ENCODE measurements around the gene ASIC2. TPM values are rescaled to one million over a fixed set of nuclear protein-coding genes. Genes with fewer than 3 reads are reported as not detected.

The ASIC2 gene
- total RNA-seq, 1 experiment from 2014 or later, result 0.11 TPM

- DNase-seq (no peak), ATAC-seq (no peak)
- CTCF ChIA-PET, result no interaction called here
- intact Hi-C loops (cut with micrococcal nuclease), result no loop called here
- no peak overlapping the region for H3K27ac ChIP-seq (ENCODE audit: low read length)
- peaks cover 13% of the 10 kb centered on the region; the same call in 1 of the 2 replicates for H3K27me3 ChIP-seq (ENCODE audit: low read length)
- BruUV-seq (replicated peaks), result no TSS peak
- H4K20me1 ChIP-seq (ENCODE audit: low read length), result no peaks in the 10 kb centered on the region
- H3K9me3 ChIP-seq (ENCODE audit: low read length), result no peaks in the 10 kb centered on the region
- no peaks in the 10 kb centered on the region for H3K9me2 ChIP-seq (replicated peaks; ENCODE audit: low read length)
- H3F3A ChIP-seq (ENCODE audit: low read length, unreplicated experiment), result no peaks in the 10 kb centered on the region
- no peak overlapping the region for H3K4me2 ChIP-seq (ENCODE audit: low read length)
- H3K9ac ChIP-seq (ENCODE audit: low read length), result no peak overlapping the region
- no peak overlapping the region for H3K4me3 ChIP-seq (ENCODE audit: low read length)
- no peaks in the 10 kb centered on the region for H3K4me1 ChIP-seq (ENCODE audit: insufficient read depth, low read length)
- no peak for TF ChIP-seq CTCF (conservative IDR thresholded peaks at IDR 0.05; ENCODE audit: low read depth, low read length)
- no peak for TF ChIP-seq EZH2 (IDR thresholded peaks at IDR 0.05; ENCODE audit: low read length, unreplicated experiment)
- TF ChIP-seq EZH2phosphoT487 (IDR thresholded peaks at IDR 0.05; ENCODE audit: borderline replicate concordance, low read length), result no peak
- H2AFZ ChIP-seq (ENCODE audit: low read length), result no peak overlapping the region
- POLR2A ChIA-PET (ENCODE audit: unreplicated experiment), result no interaction called here
- no peaks in the 10 kb centered on the region for H3K36me3 ChIP-seq (ENCODE audit: low read depth, low read length)
- H3K79me2 ChIP-seq (ENCODE audit: low read length), result no peaks in the 10 kb centered on the region
Measured at GRCh38 chr17:33207231-33207630, 85.9 kb downstream of the ASIC2 start.

GRCh38 chr17:33205552-33205951, 87.5 kb downstream of the ASIC2 start:
- Histone ChIP-seq H3K9me2 (replicated peaks; ENCODE audit: low read length) (no peaks in the 10 kb centered on the region), H3K9me3 (ENCODE audit: low read length) (no peaks in the 10 kb centered on the region), H3K9ac (ENCODE audit: low read length) (no peak overlapping the region), H3K4me3 (ENCODE audit: low read length) (no peak overlapping the region), H3K79me2 (ENCODE audit: low read length) (no peaks in the 10 kb centered on the region), H2AFZ (ENCODE audit: low read length) (no peak overlapping the region), H3K27ac (ENCODE audit: low read length) (no peak overlapping the region), H3F3A (ENCODE audit: low read length, unreplicated experiment) (no peaks in the 10 kb centered on the region), H3K4me1 (ENCODE audit: insufficient read depth, low read length) (peaks cover under 1% of the 10 kb centered on the region; the same call in 1 of the 2 replicates), H3K27me3 (ENCODE audit: low read length) (peaks cover 8% of the 10 kb centered on the region; the same call in 1 of the 2 replicates), H4K20me1 (ENCODE audit: low read length) (no peaks in the 10 kb centered on the region), H3K4me2 (ENCODE audit: low read length) (no peak overlapping the region), H3K36me3 (ENCODE audit: low read depth, low read length) (no peaks in the 10 kb centered on the region)
- intact Hi-C loops (cut with micrococcal nuclease), result no loop called here
- CTCF ChIA-PET, result no interaction called here
- DNase-seq (no peak), ATAC-seq (no peak)
- POLR2A ChIA-PET (ENCODE audit: unreplicated experiment), result no interaction called here
- no peak for TF ChIP-seq CTCF (conservative IDR thresholded peaks at IDR 0.05; ENCODE audit: low read depth, low read length)
- BruUV-seq (replicated peaks), result no TSS peak

GRCh38 chr17:33204701-33205100, 88.4 kb downstream of the ASIC2 start:
- Histone ChIP-seq H3K36me3 (ENCODE audit: low read depth, low read length) (no peaks in the 10 kb centered on the region), H3F3A (ENCODE audit: low read length, unreplicated experiment) (no peaks in the 10 kb centered on the region), H3K4me2 (ENCODE audit: low read length) (no peak overlapping the region), H3K27me3 (ENCODE audit: low read length) (peaks cover 8% of the 10 kb centered on the region; the same call in 1 of the 2 replicates), H3K4me3 (ENCODE audit: low read length) (no peak overlapping the region), H3K9me2 (replicated peaks; ENCODE audit: low read length) (no peaks in the 10 kb centered on the region), H3K9me3 (ENCODE audit: low read length) (no peaks in the 10 kb centered on the region), H4K20me1 (ENCODE audit: low read length) (no peaks in the 10 kb centered on the region), H2AFZ (ENCODE audit: low read length) (no peak overlapping the region), H3K79me2 (ENCODE audit: low read length) (no peaks in the 10 kb centered on the region), H3K9ac (ENCODE audit: low read length) (no peak overlapping the region), H3K4me1 (ENCODE audit: insufficient read depth, low read length) (peaks cover 5% of the 10 kb centered on the region; the same call in 1 of the 2 replicates), H3K27ac (ENCODE audit: low read length) (no peak overlapping the region)
- intact Hi-C loops (cut with micrococcal nuclease), result no loop called here
- BruUV-seq (replicated peaks), result no TSS peak
- DNase-seq, result no peak
- no peak for ATAC-seq
- ChIA-PET POLR2A (ENCODE audit: unreplicated experiment) (no interaction called here), CTCF (no interaction called here)
- TF ChIP-seq EZH2 (IDR thresholded peaks at IDR 0.05; ENCODE audit: low read length, unreplicated experiment) (no peak), EZH2phosphoT487 (IDR thresholded peaks at IDR 0.05; ENCODE audit: borderline replicate concordance, low read length) (no peak), CTCF (conservative IDR thresholded peaks at IDR 0.05; ENCODE audit: low read depth, low read length) (no peak)
